HAP-1 (cell line): ENCODE results near the gene JAG2.

Experiments
- DNase-seq, 2 experiments: peaks; one replicate each; pipeline ENCODE4 v3.0.0-alpha.2; 2016 to 2020; ENCODE audit warnings: low spot score in 2 of 2
- H3K27me3 ChIP-seq: fragments of 250-450 bp; sonication (Bioruptor Pico); 2 replicates; pipeline ENCODE4 v1.5.1; 2020; ENCODE audit warnings: low read depth, mild to moderate bottlenecking, moderate library complexity
- H3K36me3 ChIP-seq: fragments of 250-450 bp; sonication (Bioruptor Pico); replicated peaks from 2 replicates; pipeline ENCODE4 v1.5.1; 2020; ENCODE audit warnings: mild to moderate bottlenecking
- H3K4me1 ChIP-seq: fragments of 250-450 bp; sonication (Bioruptor Pico); 2 replicates; pipeline ENCODE4 v1.5.1; 2020; ENCODE audit warnings: mild to moderate bottlenecking
- H3K4me3 ChIP-seq: fragments of 250-450 bp; sonication (Bioruptor Pico); 2 replicates; pipeline ENCODE4 v1.5.1; 2020; ENCODE audit warnings: mild to moderate bottlenecking, moderate library complexity
- H3K9me3 ChIP-seq: fragments of 250-450 bp; sonication (Bioruptor Pico); 2 replicates; pipeline ENCODE4 v1.5.1; 2020; ENCODE audit warnings: mild to moderate bottlenecking, moderate library complexity
- in situ Hi-C: fragments of 300-500 bp; cut with MboI; formaldehyde crosslinking; loops from 3 replicates; pipeline ENCODE4 v1.14.3; 2020; ENCODE audit warnings: low sequenced_read_pairs, inconsistent platforms, mixed read lengths

Gene JAG2

DNA sequence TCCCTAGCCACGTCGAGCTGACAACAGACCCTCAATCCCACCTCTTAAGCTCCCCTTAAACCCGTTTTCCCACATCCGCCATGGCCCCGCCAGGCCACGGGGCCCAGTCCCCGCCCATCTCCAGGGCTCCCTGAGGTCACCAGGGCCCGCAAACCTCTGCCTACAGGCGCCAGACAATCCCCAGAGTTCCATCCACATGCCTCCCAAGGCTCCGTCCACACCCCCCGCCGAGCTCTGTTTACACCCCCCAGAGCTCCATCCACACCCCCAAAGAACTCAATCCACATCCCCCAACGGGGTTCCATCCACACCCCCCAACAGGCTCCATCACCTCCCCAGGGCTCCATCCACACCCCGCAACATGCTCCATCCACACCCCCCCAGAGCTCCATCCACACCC, 9.2 kb downstream of the JAG2 start:
- Histone ChIP-seq H3K9me3 (no peaks in the 10 kb centered on the region), H3K27me3 (no peaks in the 10 kb centered on the region)
- in situ Hi-C loops = no loop called here

DNA sequence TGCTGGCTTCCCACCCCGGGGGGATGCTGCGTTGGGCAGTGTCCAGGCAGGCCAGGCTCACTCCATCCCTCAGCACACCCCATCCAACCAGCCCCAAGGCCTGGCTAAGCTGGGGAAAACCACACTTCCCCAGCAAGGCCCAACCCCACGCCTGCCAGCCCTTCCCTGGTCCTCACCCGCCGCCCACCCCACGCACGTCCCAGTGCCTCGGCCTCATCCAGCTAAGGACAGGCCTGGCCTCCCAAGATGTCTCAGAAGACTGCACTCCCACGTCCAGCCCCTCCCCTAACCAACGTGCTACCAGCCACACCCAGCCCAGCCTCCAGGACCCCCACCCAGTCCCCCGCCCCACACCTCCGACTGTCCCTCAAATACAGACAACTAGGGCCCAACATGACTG, 9.8 kb downstream of the JAG2 start:
- Histone ChIP-seq H3K9me3 (no peaks in the 10 kb centered on the region), H3K4me3 (no peak overlapping the region), H3K4me1 (no peaks in the 10 kb centered on the region), H3K27me3 (no peaks in the 10 kb centered on the region), H3K36me3 (peaks cover 19% of the 10 kb centered on the region)
- in situ Hi-C loops = no loop called here
- no peak for DNase-seq

More for the DNA sequence above, 9.2 kb downstream of the JAG2 start:
- Histone ChIP-seq H3K4me1 (no peaks in the 10 kb centered on the region), H3K4me3 (no peak overlapping the region), H3K36me3 (peaks cover 16% of the 10 kb centered on the region)
- no peak for DNase-seq

DNA sequence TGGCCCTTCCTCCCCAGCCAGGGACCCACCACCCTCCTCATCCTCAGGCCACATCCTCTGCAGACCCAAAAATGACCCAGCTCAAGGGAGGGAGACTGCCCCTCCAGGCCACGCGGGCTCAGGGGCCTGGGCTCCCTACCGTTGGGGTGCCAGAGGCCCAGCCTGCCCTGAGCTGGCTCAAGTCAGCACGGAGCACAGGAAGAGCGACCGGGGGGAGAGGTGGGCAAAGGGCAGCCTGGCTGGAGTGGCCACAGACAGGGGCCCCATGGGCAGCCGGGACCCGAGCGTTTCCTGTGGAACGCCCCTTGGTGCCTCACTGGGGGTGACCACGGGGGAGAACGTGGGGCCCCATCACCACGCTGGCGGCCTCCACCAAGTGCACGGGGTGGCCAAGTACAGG, 10.7 kb downstream of the JAG2 start:
- DNase-seq = no peak
- in situ Hi-C loops = no loop called here
- H3K4me3 ChIP-seq = no peak overlapping the region
- no peaks in the 10 kb centered on the region for H3K27me3 ChIP-seq
- no peaks in the 10 kb centered on the region for H3K4me1 ChIP-seq
- no peaks in the 10 kb centered on the region for H3K9me3 ChIP-seq
- peaks cover 20% of the 10 kb centered on the region for H3K36me3 ChIP-seq

DNA sequence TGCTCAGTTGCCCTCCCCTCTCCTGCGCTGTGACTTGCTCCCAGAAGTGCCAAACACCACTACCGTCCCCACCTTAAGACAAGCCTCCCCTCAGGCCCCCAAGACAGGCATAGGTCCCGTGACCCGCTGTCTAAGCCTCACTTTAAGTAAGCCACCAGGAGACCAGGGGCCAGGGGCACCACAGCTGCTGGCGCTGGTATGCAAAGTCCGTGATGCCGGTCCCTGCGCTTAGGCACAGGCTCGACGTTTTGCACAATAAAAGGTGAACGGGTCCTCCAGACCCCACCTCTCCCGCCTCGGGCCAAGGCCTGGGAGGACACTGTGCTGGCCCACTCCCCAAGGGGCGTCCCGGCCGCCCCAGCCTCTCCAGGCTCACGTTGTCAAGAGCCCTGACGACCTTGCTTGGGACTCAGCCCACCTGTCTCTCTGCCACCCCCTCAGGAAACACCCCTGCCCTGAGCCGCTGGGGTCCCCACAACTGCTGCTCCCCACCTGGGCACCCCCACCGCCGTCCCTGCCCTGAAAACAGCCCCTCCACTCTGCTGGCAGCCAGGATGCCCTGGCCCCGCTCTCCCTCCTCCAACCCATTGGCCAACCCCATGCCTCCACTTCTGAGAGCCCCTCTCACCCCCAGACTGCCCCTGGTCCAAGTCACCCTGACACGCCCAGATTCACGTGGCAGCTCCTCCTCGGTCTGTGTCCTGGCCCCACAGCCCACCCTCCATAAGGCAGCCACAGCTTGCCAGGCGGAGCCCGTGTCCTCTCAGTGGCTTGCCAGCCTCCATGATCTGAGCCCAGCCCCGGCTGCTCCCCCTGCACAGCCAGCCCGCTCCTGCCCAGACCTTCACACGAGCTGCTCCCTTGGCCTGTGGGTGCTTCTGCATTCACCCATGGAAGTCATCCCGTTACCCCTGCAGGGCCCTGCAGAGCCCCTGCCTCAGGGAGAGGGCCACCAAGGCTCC, 11.9 kb downstream of the JAG2 start:
- H3K4me1 ChIP-seq = no peaks in the 10 kb centered on the region
- in situ Hi-C loops = no loop called here

DNA sequence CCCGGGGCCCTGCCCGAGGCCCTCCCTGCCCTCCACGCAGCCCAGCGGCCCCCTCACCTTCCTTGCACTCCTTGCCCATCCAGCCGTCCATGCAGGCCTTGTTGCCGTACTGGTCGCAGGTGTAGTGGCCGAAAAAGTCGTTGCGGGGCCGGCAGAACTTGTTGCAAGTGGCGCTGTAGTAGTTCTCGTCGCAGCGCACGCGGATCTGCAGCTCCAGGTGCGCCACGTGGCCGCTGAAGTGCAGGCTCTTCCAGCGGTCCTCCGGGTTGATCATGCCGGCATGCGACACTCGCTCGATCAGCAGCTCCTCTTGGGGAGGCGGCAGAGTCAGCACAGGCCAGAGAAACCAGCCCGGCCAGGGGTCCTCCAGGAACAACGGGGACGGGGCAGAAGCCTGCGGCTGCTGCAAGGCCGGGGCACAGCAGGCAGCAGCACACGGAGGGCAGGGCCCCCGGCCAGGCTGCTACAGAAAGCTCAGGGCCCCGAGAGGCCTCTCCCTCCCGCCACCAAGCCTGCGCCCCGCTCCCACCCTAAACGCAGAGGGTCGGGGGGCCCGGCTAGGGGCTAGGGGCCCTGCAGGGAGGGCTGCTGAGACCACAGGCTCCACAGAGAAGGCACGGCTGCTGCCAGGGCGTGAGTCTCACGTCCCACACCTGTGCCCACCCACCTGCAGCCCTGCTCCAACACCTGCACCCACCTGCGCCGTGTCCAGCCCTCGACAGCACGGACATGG, 12.7 kb downstream of the JAG2 start:
- Histone ChIP-seq H3K4me1 (no peaks in the 10 kb centered on the region), H3K4me3 (no peak overlapping the region)

More for the DNA sequence above, 11.9 kb downstream of the JAG2 start:
- Histone ChIP-seq H3K9me3 (no peaks in the 10 kb centered on the region), H3K36me3 (peaks cover 24% of the 10 kb centered on the region), H3K27me3 (no peaks in the 10 kb centered on the region), H3K4me3 (no peak overlapping the region)
- no peak for DNase-seq

DNA sequence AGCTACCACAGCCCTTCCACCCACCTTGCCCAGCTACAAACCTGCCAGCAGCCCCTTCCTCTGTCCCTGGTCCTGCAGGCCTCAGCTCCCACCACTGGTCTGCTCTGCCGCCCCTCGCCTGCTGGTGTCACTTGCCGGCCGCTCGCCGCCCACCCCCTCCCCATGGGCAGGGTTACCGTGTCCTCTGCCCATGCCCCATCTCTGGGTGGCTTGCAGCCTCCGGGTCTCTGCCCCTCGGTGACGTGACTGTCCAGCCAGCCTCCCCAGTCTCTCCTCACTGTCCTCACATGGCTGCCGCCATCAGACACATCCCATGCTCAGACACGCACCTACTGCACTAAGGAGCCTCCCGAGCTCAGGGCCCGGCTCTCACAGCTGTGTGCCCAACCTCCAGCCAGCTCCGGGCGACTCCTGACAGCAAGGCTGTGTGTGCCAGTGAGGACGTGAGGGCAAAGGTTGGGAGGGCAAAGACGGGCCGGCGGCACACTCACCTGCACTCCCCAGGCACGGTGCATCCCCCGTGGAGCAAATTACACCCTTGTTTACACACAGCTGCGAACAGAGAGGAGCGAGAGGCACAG, 13.4 kb downstream of the JAG2 start:
- H3K9me3 ChIP-seq = no peaks in the 10 kb centered on the region
- H3K4me1 ChIP-seq = no peaks in the 10 kb centered on the region
- no peak overlapping the region for H3K4me3 ChIP-seq
- H3K36me3 ChIP-seq = peaks cover 31% of the 10 kb centered on the region
- no peaks in the 10 kb centered on the region for H3K27me3 ChIP-seq
- in situ Hi-C loops = no loop called here
- no peak for DNase-seq

More for the DNA sequence above, 12.7 kb downstream of the JAG2 start:
- Histone ChIP-seq H3K9me3 (no peaks in the 10 kb centered on the region), H3K36me3 (peaks cover 29% of the 10 kb centered on the region), H3K27me3 (no peaks in the 10 kb centered on the region)
- DNase-seq = no peak
- in situ Hi-C loops = no loop called here

DNA sequence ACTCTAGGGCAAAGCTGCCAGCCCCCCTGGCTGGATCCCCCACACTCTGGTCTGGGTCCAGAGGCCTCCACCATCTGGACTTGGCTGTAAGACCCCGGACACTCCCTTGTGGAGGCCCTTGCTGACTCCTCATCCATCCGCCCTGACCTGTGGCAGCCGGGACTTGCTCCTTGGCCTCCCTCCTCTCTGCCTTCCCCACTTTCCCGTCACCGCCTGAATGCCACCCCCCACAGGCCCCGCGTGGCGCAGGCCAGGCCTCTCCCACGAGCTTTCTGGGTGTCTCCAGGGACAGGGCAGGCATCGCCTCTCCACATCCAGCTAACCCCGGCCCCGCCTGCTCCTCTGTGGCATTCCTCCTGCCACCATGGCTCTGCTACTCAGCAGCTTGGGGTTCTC, 14.1 kb downstream of the JAG2 start:
- H3K36me3 ChIP-seq = peaks cover 32% of the 10 kb centered on the region
- no peaks in the 10 kb centered on the region for H3K27me3 ChIP-seq
- in situ Hi-C loops = no loop called here
- no peaks in the 10 kb centered on the region for H3K9me3 ChIP-seq
- no peaks in the 10 kb centered on the region for H3K4me1 ChIP-seq
- H3K4me3 ChIP-seq = no peak overlapping the region
- no peak for DNase-seq

DNA sequence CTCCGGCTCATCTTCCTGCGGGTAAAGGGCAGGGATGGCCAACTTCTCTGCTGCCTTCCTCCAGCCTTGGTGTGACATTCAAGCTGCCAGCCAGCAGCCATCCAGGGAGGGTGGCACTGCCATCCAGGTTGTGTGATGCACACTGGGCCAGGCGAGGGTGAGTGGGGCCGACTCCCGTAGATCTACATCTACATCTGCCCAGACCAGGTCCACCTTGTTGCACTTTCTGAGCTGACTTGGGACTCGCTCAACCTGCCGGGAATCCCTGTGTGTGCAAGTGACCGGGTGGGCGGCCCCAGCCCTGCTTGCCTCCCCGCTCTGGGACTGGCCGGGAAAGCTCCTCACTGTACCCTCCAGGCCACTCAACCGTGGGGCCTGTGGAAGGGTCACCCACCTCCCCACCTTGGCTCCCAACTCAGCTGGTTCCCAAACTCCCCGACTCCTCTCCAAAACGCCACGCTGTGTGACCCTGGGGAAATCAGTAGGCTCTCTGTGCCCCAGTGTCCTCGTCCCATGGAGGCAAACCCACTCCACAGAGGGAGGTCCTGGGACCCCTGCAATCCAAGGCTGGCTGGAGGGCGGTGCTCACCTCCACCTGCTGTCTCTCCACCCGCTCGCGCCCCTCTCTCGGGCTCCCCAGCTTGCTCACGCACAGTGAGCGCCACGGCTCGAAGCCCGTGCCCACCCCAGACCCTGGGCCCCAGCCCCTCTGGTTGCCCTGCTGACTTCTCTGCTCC, 14.7 kb downstream of the JAG2 start:
- Histone ChIP-seq H3K4me1 (no peaks in the 10 kb centered on the region), H3K4me3 (no peak overlapping the region), H3K27me3 (no peaks in the 10 kb centered on the region), H3K9me3 (no peaks in the 10 kb centered on the region), H3K36me3 (peaks cover 36% of the 10 kb centered on the region)
- no peak for DNase-seq
- in situ Hi-C loops = no loop called here

DNA sequence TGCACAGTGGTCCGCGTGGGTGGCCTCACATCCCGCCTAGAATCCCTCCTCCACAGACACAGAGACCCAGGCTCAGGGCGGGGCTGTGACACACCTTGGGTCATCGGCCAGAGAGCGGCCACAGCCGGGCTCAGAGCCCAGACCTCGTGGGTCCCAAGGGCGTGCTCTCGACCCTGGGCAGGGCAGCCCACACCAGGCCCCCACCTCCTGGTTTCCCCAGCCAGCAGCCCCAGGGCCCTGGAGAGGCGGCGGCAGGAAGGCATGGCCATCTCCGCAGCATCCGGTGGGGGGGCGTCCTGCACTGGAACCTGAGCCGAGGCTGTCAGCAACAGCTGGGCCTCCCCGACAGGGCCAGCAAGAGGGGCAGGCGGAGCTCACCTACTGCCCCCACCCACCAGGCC, 15.2 kb downstream of the JAG2 start:
- Histone ChIP-seq H3K4me3 (no peak overlapping the region), H3K36me3 (peaks cover 36% of the 10 kb centered on the region), H3K9me3 (no peaks in the 10 kb centered on the region), H3K4me1 (no peaks in the 10 kb centered on the region), H3K27me3 (no peaks in the 10 kb centered on the region)
- DNase-seq = no peak
- in situ Hi-C loops = no loop called here

DNA sequence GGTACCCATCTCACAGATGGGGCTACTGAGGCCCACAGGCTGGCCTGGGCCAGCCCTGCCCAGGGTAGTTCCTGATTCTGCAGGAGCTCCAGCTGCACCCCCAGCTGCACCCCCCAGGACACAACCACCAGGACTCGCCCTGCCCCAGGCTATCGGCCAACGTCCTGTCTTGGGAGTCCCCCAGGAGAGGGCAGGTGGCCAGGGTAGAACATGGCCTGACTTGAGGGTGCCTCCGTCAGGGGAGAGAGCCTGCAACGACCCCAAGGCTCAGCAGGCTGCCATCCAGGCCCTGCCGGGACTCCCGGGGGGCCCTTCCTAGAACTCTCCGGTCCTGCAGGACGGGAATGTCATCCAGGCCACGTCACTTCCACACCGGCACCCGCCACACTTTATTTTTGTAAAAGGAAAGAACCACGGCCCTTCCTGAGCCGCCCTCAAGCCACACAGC, 15.8 kb downstream of the JAG2 start:
- Histone ChIP-seq H3K36me3 (peaks cover 40% of the 10 kb centered on the region), H3K4me1 (no peaks in the 10 kb centered on the region), H3K9me3 (no peaks in the 10 kb centered on the region), H3K4me3 (no peak overlapping the region), H3K27me3 (no peaks in the 10 kb centered on the region)
- no peak for DNase-seq
- in situ Hi-C loops = no loop called here

DNA sequence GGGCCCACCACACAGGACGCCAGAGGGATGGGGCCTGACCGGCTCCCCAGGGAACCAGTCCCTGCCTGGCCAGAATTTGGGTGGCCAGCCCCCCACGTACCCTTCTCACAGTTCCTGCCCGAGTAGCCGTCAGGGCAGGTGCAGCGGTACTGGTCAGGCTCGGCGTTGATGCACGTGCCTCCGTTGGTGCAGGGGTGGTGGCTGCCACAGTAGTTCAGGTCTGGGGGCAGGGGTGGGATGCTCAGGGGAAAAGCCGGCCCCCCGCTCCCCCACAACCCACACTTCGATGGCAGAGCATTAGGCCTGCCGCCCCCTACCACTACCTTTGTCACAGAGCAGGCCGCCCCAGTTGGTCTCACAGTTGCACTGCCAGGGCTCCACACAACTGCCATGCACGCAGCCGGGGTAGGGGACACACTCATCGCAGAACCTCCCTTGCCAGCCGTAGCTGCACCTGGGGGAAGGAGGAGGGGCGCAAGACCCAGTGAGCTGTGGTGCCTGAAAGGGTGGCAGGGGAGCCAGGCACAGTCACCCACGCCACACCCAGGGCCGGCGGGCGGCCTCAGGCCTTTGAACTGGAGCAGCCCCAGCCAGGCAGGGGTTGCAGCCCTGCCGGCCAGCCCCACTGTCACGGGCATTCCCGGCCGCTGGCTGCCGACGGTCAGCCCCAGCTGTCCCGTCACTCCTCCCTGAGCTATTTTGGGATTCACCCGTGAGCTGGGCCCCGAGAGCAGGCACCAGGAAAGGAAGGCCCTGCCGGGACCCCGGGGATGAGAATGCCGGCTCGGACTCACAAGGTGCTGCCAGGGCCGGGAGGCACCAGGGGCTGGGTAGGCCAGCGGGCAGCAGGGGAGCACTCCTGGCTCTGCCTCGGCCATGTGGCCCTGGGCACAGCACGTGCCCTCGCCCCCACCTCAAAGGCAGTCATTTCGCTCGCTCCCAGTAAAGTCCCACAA, 16.5 kb downstream of the JAG2 start:
- peaks cover 41% of the 10 kb centered on the region for H3K36me3 ChIP-seq
- in situ Hi-C loops = no loop called here
- no peaks in the 10 kb centered on the region for H3K9me3 ChIP-seq
- no peaks in the 10 kb centered on the region for H3K4me1 ChIP-seq
- no peaks in the 10 kb centered on the region for H3K27me3 ChIP-seq
- DNase-seq = no peak
- H3K4me3 ChIP-seq = no peak overlapping the region

DNA sequence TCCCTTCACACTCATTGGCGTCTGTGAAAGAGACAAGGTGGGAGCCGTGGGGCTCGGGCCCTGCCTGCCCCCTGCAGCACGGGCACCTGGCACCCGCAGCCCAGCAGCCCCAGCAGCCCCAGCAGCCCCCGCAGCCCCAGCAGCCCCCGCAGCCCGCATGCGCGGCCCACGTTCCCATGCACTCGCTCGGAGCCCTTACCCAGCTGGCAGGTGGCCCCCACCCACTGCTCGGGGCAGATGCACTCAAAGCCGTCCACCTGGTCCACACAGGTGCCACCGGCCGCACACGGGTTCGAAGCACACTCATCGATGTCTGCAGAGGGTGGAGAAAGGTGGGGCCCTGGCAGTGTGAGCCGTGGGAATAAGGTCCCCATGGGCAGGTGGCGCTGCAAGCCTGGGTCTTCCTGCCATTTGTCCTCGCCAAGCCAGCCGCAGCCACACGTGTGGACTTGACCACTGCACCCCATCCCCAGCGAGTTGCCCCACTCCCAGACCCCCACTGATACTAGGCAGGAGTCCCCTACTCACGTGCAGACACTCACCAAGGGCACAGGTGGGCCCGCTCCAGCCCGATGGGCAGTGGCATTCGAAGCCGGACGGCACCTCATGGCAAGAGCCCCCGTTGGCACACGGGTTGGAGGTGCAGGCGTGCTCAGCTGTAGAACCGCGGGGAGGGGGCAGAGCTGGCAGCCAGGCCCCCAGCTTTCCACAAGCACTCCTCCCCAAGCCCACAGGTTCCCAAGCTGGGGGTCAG, 17.3 kb downstream of the JAG2 start:
- in situ Hi-C loops = no loop called here
- Histone ChIP-seq H3K27me3 (no peaks in the 10 kb centered on the region), H3K9me3 (no peaks in the 10 kb centered on the region), H3K36me3 (peaks cover 50% of the 10 kb centered on the region), H3K4me1 (no peaks in the 10 kb centered on the region), H3K4me3 (no peak overlapping the region)
- DNase-seq = no peak
